Measurements from ENCODE around the gene CMTM7. TPM values are rescaled to one million over a fixed set of nuclear protein-coding genes. Genes with fewer than 3 reads are reported as not detected.

The CMTM7 gene
- total RNA-seq, 1 donor from 2014 or later = 95.5 TPM

DNA sequence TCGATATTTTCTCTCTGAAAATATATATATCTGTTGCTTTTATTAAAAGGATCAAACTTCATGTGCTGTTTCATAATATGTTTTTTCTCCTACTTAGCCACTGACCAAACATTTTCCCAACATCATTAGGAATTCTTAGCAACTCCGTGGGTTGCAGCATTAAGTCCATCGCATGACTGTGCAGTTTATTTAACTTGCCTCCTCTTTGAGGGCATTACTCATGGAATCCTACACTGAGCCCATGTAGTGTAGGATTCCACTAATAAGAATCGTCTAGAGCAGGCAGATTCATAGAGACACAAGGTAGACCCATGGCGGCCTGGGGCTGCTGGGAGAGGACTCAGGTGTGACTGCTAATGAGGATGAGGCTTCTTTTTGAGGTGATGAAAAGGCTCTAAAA, 61.7 kb downstream of the CMTM7 start:
- H3K27ac Mint-ChIP-seq (ENCODE audit: unreplicated experiment) = no peak overlapping the region

GRCh38 chr3:32454111-32454510, 62.5 kb downstream of the CMTM7 start:
- Mint-ChIP-seq H3K9me3 (ENCODE audit: unreplicated experiment) (peaks cover 3% of the 10 kb centered on the region), H3K27ac (ENCODE audit: unreplicated experiment) (peak overlapping the region; percentile 53), H3K27me3 (ENCODE audit: unreplicated experiment) (peaks cover 2% of the 10 kb centered on the region), H3K36me3 (ENCODE audit: unreplicated experiment) (peaks cover 8% of the 10 kb centered on the region), H3K4me3 (ENCODE audit: unreplicated experiment) (no peak overlapping the region), H3K4me1 (ENCODE audit: low read depth, unreplicated experiment) (peaks cover 48% of the 10 kb centered on the region)
- no peak for DNase-seq
- no peak for TF ChIP-seq CTCF (IDR thresholded peaks at IDR 0.05; ENCODE audit: partially characterized antibody, unreplicated experiment)

More for the DNA sequence above, 61.7 kb downstream of the CMTM7 start:
- no peak for TF ChIP-seq CTCF (IDR thresholded peaks at IDR 0.05; ENCODE audit: partially characterized antibody, unreplicated experiment)
- no peak overlapping the region for H3K4me3 Mint-ChIP-seq (ENCODE audit: unreplicated experiment)
- H3K4me1 Mint-ChIP-seq (ENCODE audit: low read depth, unreplicated experiment) = peaks cover 52% of the 10 kb centered on the region
- H3K9me3 Mint-ChIP-seq (ENCODE audit: unreplicated experiment) = peaks cover 5% of the 10 kb centered on the region
- H3K36me3 Mint-ChIP-seq (ENCODE audit: unreplicated experiment) = peaks cover 8% of the 10 kb centered on the region
- peaks cover 2% of the 10 kb centered on the region for H3K27me3 Mint-ChIP-seq (ENCODE audit: unreplicated experiment)
- DNase-seq = no peak

GRCh38 chr3:32454731-32455608, 63.3 kb downstream of the CMTM7 start:
- peaks cover 8% of the 10 kb centered on the region for H3K36me3 Mint-ChIP-seq (ENCODE audit: unreplicated experiment)
- peaks cover 2% of the 10 kb centered on the region for H3K27me3 Mint-ChIP-seq (ENCODE audit: unreplicated experiment)
- peak overlapping the region; percentile 53 for H3K27ac Mint-ChIP-seq (ENCODE audit: unreplicated experiment)
- H3K9me3 Mint-ChIP-seq (ENCODE audit: unreplicated experiment) = peaks cover 3% of the 10 kb centered on the region
- H3K4me3 Mint-ChIP-seq (ENCODE audit: unreplicated experiment) = peak overlapping the region; percentile 54
- peaks cover 44% of the 10 kb centered on the region for H3K4me1 Mint-ChIP-seq (ENCODE audit: low read depth, unreplicated experiment)
- no peak for TF ChIP-seq CTCF (IDR thresholded peaks at IDR 0.05; ENCODE audit: partially characterized antibody, unreplicated experiment)
- no peak for DNase-seq

- no peak for DNase-seq
- Mint-ChIP-seq H3K9me3 (ENCODE audit: unreplicated experiment) (peaks cover 7% of the 10 kb centered on the region), H3K4me3 (ENCODE audit: unreplicated experiment) (no peak overlapping the region), H3K4me1 (ENCODE audit: low read depth, unreplicated experiment) (peaks cover 41% of the 10 kb centered on the region), H3K27me3 (ENCODE audit: unreplicated experiment) (peaks cover 5% of the 10 kb centered on the region), H3K27ac (ENCODE audit: unreplicated experiment) (no peak overlapping the region), H3K36me3 (ENCODE audit: unreplicated experiment) (peaks cover 8% of the 10 kb centered on the region)
- no peak for TF ChIP-seq CTCF (IDR thresholded peaks at IDR 0.05; ENCODE audit: partially characterized antibody, unreplicated experiment)
Observed at GRCh38 chr3:32455609-32456428, 64.2 kb downstream of the CMTM7 start.
